ENCODE results near the gene TXNRD2. TPM values are rescaled to one million over a fixed set of nuclear protein-coding genes. Genes with fewer than 3 reads are reported as not detected.

The TXNRD2 gene
- total RNA-seq, 1 donor from 2014 or later, result 22.9 TPM

DNA sequence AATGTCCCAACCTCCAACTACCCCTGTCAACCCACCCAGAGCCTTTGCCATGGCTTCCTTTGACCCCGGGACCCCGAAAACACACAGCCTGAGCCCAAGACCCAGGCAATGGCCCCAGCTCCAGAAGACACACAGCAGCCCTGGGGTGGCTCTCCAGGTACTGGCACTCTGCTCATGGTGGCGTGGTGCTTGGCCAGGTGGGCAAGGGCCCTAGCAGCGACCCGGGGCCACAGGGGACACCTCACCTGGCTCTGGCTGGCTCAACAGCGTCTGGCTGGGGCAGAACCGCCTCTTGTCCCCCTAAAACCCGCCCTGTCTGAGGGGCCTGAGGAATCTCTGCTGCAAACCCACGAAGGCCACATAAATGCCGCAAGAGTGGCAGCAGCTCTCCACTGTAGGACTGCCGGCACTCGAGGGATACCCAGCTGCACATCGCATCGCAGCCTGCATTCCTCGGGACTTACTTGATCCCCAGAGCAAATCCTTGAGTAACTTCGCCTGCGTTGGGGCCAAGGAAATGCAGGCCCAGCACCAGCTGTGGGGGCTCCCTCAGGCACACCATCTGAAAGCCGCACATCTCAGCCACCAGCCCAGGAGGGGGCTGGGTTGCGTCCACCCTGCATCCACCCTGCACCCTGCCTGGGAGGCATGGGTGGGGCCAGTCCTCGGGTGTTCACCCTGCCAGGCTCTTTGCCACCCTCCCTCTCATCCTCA, 63.8 kb downstream of the TXNRD2 start:
- DNase-seq (ENCODE audit: low spot score in 2 of 2, unreplicated experiment in 2 of 2), result peak in 1 of 2 experiments; percentile 12
- Mint-ChIP-seq H3K36me3 (no peaks in the 10 kb centered on the region), H3K27ac (no peak overlapping the region), H3K4me3 (no peak overlapping the region), H3K9me3 (no peaks in the 10 kb centered on the region), H3K27me3 (ENCODE audit: low read depth) (peaks cover 2% of the 10 kb centered on the region), H3K4me1 (peaks cover 36% of the 10 kb centered on the region)
- TF ChIP-seq, protein P1, sequence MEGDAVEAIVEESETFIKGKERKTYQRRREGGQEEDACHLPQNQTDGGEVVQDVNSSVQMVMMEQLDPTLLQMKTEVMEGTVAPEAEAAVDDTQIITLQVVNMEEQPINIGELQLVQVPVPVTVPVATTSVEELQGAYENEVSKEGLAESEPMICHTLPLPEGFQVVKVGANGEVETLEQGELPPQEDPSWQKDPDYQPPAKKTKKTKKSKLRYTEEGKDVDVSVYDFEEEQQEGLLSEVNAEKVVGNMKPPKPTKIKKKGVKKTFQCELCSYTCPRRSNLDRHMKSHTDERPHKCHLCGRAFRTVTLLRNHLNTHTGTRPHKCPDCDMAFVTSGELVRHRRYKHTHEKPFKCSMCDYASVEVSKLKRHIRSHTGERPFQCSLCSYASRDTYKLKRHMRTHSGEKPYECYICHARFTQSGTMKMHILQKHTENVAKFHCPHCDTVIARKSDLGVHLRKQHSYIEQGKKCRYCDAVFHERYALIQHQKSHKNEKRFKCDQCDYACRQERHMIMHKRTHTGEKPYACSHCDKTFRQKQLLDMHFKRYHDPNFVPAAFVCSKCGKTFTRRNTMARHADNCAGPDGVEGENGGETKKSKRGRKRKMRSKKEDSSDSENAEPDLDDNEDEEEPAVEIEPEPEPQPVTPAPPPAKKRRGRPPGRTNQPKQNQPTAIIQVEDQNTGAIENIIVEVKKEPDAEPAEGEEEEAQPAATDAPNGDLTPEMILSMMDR (IDR thresholded peaks at IDR 0.05; ENCODE audit: unreplicated experiment), result no peak

DNA sequence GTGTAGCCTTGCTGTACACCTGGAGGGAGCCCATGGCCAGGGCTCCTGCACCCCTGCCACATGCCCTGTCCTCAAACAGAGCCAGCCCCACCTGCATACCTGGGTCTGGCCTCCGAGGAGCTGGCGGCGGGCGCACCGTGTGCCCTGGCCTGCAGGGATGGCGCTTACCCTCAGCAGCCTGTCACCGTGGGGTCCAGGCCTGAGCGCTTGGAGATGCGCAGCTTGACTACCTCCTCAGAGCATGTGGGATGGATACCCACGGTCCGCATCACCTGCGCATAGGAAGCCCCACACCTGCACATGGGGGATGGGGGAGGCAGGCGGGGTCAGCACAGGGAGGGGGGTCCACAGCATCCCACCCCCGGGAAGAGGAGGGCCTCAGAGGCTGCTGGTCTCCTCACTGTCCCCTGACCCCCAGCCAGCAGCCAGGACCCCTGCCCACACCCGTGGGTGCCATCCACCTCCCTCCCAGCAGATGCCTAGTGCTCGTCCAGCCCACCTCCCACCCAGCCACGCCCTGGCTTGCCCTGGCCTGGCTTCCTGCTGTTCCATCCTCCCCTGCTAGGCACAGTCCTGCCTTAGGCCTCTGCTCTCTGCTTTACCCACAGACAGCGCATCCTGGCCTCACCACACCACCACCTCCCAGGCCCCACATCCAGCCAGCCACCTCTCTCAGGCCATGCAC, 64.5 kb downstream of the TXNRD2 start:
- Mint-ChIP-seq H3K4me3 (no peak overlapping the region), H3K9me3 (no peaks in the 10 kb centered on the region), H3K27me3 (ENCODE audit: low read depth) (peaks cover 2% of the 10 kb centered on the region), H3K4me1 (peaks cover 36% of the 10 kb centered on the region), H3K36me3 (no peaks in the 10 kb centered on the region), H3K27ac (no peak overlapping the region)
- DNase-seq (ENCODE audit: low spot score in 2 of 2, unreplicated experiment in 2 of 2), result peak in 1 of 2 experiments; percentile 14
- TF ChIP-seq, protein P1 (IDR thresholded peaks at IDR 0.05; ENCODE audit: unreplicated experiment), result no peak

DNA sequence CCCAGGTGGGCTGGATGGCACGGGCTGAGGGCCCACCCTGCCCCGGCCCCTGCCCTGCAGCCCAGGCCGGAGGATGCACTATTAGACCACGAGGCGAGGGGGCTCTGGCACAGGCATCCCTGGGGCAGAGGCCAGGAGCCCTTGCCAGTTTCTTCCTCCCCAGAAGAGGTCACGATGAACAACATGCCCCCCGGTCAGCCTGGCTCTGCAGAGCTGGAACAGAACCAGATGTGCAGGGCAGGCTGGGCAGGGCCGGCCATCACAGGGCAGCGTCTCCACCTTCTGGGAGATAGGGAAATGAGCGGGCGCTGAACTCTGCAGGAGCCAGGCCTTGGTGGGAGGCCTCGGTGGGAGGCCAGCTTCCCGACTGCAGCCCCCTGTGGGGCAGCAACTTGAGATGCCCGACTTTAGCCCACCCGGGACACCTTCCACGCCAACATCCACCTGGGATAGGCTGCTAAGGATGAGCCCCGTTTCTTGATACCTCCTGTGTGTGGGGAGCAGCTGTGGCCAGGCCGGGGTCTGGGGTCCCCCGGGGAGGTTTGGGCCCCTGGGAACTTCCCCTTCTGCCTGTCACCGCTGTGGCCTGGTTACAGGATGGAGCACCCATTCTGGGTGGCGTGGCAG, 65.2 kb downstream of the TXNRD2 start:
- DNase-seq (ENCODE audit: low spot score in 2 of 2, unreplicated experiment in 2 of 2), result peak in 1 of 2 experiments; percentile 18
- H3K27me3 Mint-ChIP-seq (ENCODE audit: low read depth), result peaks cover 2% of the 10 kb centered on the region
- H3K9me3 Mint-ChIP-seq, result no peaks in the 10 kb centered on the region
- no peak overlapping the region for H3K27ac Mint-ChIP-seq
- H3K36me3 Mint-ChIP-seq, result no peaks in the 10 kb centered on the region
- no peak overlapping the region for H3K4me3 Mint-ChIP-seq
- peaks cover 31% of the 10 kb centered on the region for H3K4me1 Mint-ChIP-seq
- TF ChIP-seq, protein P1 (IDR thresholded peaks at IDR 0.05; ENCODE audit: unreplicated experiment), result no peak

DNA sequence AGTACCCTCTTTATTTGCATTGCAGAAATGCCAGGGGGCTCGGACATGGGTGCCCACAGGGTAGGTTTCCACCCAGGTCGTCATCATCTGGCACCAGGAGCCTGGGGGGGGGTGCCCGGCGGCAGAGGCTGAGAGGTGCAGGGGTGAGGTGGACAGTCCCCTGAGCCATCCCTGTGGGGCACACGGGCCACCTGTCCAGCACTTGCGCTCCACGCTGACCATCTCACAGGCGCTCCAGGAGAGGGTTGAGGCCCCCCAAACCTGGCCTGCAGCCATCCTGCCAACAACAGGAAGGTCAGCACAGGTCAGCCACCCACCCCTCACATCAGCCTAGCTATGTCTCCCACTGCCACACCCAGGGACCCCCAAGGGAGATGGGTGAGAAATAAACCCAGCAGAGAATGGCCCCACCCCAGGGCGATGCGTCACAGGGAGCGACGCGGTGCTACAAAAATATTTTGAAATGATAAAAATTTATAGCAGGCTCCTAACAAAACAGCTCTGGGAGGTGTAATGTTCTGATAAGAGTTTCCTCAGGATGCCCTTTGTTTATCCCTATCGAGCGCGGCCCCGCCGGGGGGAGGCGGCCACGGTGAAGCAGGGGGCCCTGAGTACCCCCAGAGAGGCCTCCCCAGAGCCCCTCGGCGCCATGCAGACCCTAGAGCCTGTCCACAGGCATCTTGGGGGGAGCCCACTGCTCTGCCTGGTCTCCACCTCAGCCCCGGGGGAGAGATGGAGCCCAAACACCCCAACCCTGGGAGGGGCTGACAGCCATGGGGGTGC, 65.9 kb downstream of the TXNRD2 start:
- TF ChIP-seq, protein P1 (IDR thresholded peaks at IDR 0.05; ENCODE audit: unreplicated experiment), result no peak
- peak in 1 of 2 experiments; percentile 19 for DNase-seq (ENCODE audit: low spot score in 2 of 2, unreplicated experiment in 2 of 2)
- Mint-ChIP-seq H3K27ac (no peak overlapping the region), H3K36me3 (no peaks in the 10 kb centered on the region), H3K4me1 (peaks cover 24% of the 10 kb centered on the region), H3K9me3 (no peaks in the 10 kb centered on the region), H3K27me3 (ENCODE audit: low read depth) (no peaks in the 10 kb centered on the region), H3K4me3 (no peak overlapping the region)

DNA sequence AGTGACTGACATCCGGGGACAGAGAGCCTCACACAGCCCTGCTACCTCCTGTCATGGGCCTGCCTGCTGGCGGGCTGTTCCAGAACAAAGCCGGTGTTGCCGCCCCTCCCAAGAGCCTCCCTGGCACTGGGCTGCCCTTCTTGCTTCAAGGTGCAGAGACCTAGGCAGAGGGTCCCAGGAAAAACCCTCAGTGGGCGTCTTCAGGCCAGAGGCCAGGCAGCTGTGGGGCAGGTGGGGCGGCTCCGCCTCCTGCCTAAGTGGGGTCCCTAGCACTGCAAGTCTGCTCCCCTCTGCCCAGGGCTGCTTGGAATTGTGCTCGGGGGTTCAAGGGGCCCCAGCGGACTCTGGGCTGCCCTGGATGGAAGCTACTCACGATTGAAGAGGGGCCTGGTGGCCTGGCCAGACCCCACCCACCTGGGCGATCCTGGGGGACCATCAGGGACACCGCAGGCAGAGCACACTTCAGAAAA, 66.5 kb downstream of the TXNRD2 start:
- Mint-ChIP-seq H3K4me3 (no peak overlapping the region), H3K27ac (no peak overlapping the region), H3K36me3 (no peaks in the 10 kb centered on the region), H3K27me3 (ENCODE audit: low read depth) (no peaks in the 10 kb centered on the region), H3K4me1 (peaks cover 18% of the 10 kb centered on the region), H3K9me3 (no peaks in the 10 kb centered on the region)
- TF ChIP-seq, protein P1 (IDR thresholded peaks at IDR 0.05; ENCODE audit: unreplicated experiment), result no peak
- peak in 1 of 2 experiments; percentile 9 for DNase-seq (ENCODE audit: low spot score in 2 of 2, unreplicated experiment in 2 of 2)
